Activated naive CD4-positive, alpha-beta T cell treated with anti-CD3 and anti-CD28 coated beads for 36 hours (primary cell): ENCODE data around the gene RRP1. TPM values are rescaled to one million over a fixed set of nuclear protein-coding genes. Genes with fewer than 3 reads are reported as not detected.

Experiments used
- CTCF ChIA-PET: fragments of 350-600 bp; sonication (Branson Sonifier 250); formaldehyde crosslinking; loops from one replicate; lab custom pipeline; 2021; ENCODE audit warnings: antibody characterized with exemption; lab: Charles Lee
- DNase-seq: peaks from one replicate; pipeline ENCODE4 v3.0.0-alpha.2; 2020
- H3K27ac Mint-ChIP-seq: one replicate; pipeline ENCODE4 v1.8.0; 2021; ENCODE audit warnings: mild to moderate bottlenecking, mixed read lengths
- H3K27me3 Mint-ChIP-seq: one replicate; pipeline ENCODE4 v1.8.0; 2021; ENCODE audit warnings: low read depth, mixed read lengths
- H3K36me3 Mint-ChIP-seq: one replicate; pipeline ENCODE4 v1.8.0; 2021; ENCODE audit warnings: low read depth, mixed read lengths
- H3K4me1 Mint-ChIP-seq: one replicate; pipeline ENCODE4 v1.8.0; 2021; ENCODE audit warnings: low read depth, mixed read lengths
- H3K4me3 Mint-ChIP-seq: one replicate; pipeline ENCODE4 v1.8.0; 2021; ENCODE audit warnings: mild to moderate bottlenecking, moderate library complexity, mixed read lengths
- H3K9me3 Mint-ChIP-seq: one replicate; pipeline ENCODE4 v1.8.0; 2021; ENCODE audit warnings: mixed read lengths
- intact Hi-C: fragments of 100-400 bp; cut with micrococcal nuclease; formaldehyde crosslinking; loops from one replicate; pipeline ENCODE4 v1.15.1; 2023
- total RNA-seq, 2 experiments: library from RNA; stranded (reverse); gene quantifications; one replicate each; pipeline ENCODE4 v1.2.3, GENCODE V29; 2021

RRP1 gene
- total RNA-seq, 2 experiments from 2014 or later, result 33.6 to 35.5 TPM

- Mint-ChIP-seq H3K36me3 (no peaks in the 10 kb centered on the region), H3K4me1 (peaks cover 7% of the 10 kb centered on the region), H3K27ac (no peak overlapping the region), H3K27me3 (no peaks in the 10 kb centered on the region), H3K4me3 (no peak overlapping the region), H3K9me3 (no peaks in the 10 kb centered on the region)
- peak; percentile 95 for DNase-seq
- intact Hi-C loops, result loop anchor here (1.0 kb wide), 3 partner anchors 83 to 165 kb away; no protein-coding TSS in a partner anchor
- CTCF ChIA-PET, result interaction anchor here (0.7 to 1.4 kb wide), 9 partner anchors 17 to 194 kb away, joined by 3 to 6 read pairs (median 4); no protein-coding TSS in a partner anchor
These were observed 21.3 kb downstream of the RRP1 start for GRCh38 chr21:43810505-43811261.

GRCh38 chr21:43811262-43812105 is 22.1 kb downstream of the RRP1 start:
- peaks cover 7% of the 10 kb centered on the region for H3K4me1 Mint-ChIP-seq
- H3K27me3 Mint-ChIP-seq, result no peaks in the 10 kb centered on the region
- H3K4me3 Mint-ChIP-seq, result no peak overlapping the region
- intact Hi-C loops, result loop anchor here (1.0 kb wide), 1 partner anchor 164 kb away; no protein-coding TSS in a partner anchor
- no peak overlapping the region for H3K27ac Mint-ChIP-seq
- no peaks in the 10 kb centered on the region for H3K9me3 Mint-ChIP-seq
- H3K36me3 Mint-ChIP-seq, result no peaks in the 10 kb centered on the region
- no peak for DNase-seq
- CTCF ChIA-PET, result interaction anchor here (0.7 to 1.4 kb wide), 7 partner anchors 18 to 193 kb away, joined by 3 to 4 read pairs (median 4); no protein-coding TSS in a partner anchor

- intact Hi-C loops, result no loop called here
- no peaks in the 10 kb centered on the region for H3K27me3 Mint-ChIP-seq
- H3K4me3 Mint-ChIP-seq, result no peak overlapping the region
- H3K9me3 Mint-ChIP-seq, result no peaks in the 10 kb centered on the region
- no peak overlapping the region for H3K27ac Mint-ChIP-seq
- no peak for DNase-seq
- CTCF ChIA-PET, result interaction anchor here (0.6 to 1.4 kb wide), 5 partner anchors 152 to 192 kb away, joined by 3 to 4 read pairs (median 3); no protein-coding TSS in a partner anchor
- H3K36me3 Mint-ChIP-seq, result no peaks in the 10 kb centered on the region
- peaks cover 7% of the 10 kb centered on the region for H3K4me1 Mint-ChIP-seq
These were observed 22.9 kb downstream of the RRP1 start for GRCh38 chr21:43812139-43812821.

- Mint-ChIP-seq H3K4me3 (no peak overlapping the region), H3K9me3 (no peaks in the 10 kb centered on the region), H3K27me3 (no peaks in the 10 kb centered on the region), H3K4me1 (peaks cover 7% of the 10 kb centered on the region), H3K27ac (no peak overlapping the region), H3K36me3 (no peaks in the 10 kb centered on the region)
- intact Hi-C loops, result no loop called here
- no peak for DNase-seq
- CTCF ChIA-PET, result interaction anchor here (0.6 to 0.9 kb wide), 4 partner anchors 151 to 187 kb away, joined by 3 to 4 read pairs (median 3); no protein-coding TSS in a partner anchor
These were observed 23.7 kb downstream of the RRP1 start for GRCh38 chr21:43812957-43813655.

- no peak for DNase-seq
- intact Hi-C loops, result no loop called here
- Mint-ChIP-seq H3K27me3 (no peaks in the 10 kb centered on the region), H3K4me1 (peaks cover 7% of the 10 kb centered on the region), H3K36me3 (peaks cover under 1% of the 10 kb centered on the region), H3K27ac (no peak overlapping the region), H3K4me3 (no peak overlapping the region), H3K9me3 (peaks cover under 1% of the 10 kb centered on the region)
- CTCF ChIA-PET, result interaction anchor here (0.9 kb wide), 2 partner anchors 162 to 163 kb away, joined by 3 read pairs; no protein-coding TSS in a partner anchor
These were observed 24.2 kb downstream of the RRP1 start for GRCh38 chr21:43813656-43813980.

GRCh38 chr21:43814215-43815106 is 25.1 kb downstream of the RRP1 start:
- Mint-ChIP-seq H3K27ac (no peak overlapping the region), H3K4me3 (no peak overlapping the region), H3K36me3 (peaks cover 5% of the 10 kb centered on the region), H3K27me3 (no peaks in the 10 kb centered on the region), H3K9me3 (peaks cover 6% of the 10 kb centered on the region), H3K4me1 (peaks cover 7% of the 10 kb centered on the region)
- CTCF ChIA-PET, result no interaction called here
- intact Hi-C loops, result no loop called here
- DNase-seq, result no peak

GRCh38 chr21:43815107-43815613 is 25.8 kb downstream of the RRP1 start:
- DNase-seq, result no peak
- Mint-ChIP-seq H3K27me3 (no peaks in the 10 kb centered on the region), H3K27ac (no peak overlapping the region), H3K36me3 (peaks cover 5% of the 10 kb centered on the region), H3K4me1 (peaks cover 7% of the 10 kb centered on the region), H3K4me3 (no peak overlapping the region), H3K9me3 (peaks cover 6% of the 10 kb centered on the region)
- CTCF ChIA-PET, result no interaction called here
- intact Hi-C loops, result no loop called here

GRCh38 chr21:43815991-43816390 is 26.6 kb downstream of the RRP1 start:
- intact Hi-C loops, result no loop called here
- CTCF ChIA-PET, result no interaction called here
- Mint-ChIP-seq H3K9me3 (peaks cover 6% of the 10 kb centered on the region), H3K4me3 (no peak overlapping the region), H3K27me3 (no peaks in the 10 kb centered on the region), H3K36me3 (peaks cover 5% of the 10 kb centered on the region), H3K27ac (no peak overlapping the region), H3K4me1 (peaks cover 3% of the 10 kb centered on the region)
- no peak for DNase-seq

- Mint-ChIP-seq H3K27me3 (no peaks in the 10 kb centered on the region), H3K27ac (no peak overlapping the region), H3K4me1 (peaks cover 3% of the 10 kb centered on the region), H3K9me3 (peaks cover 6% of the 10 kb centered on the region), H3K4me3 (no peak overlapping the region), H3K36me3 (peaks cover 5% of the 10 kb centered on the region)
- DNase-seq, result no peak
- CTCF ChIA-PET, result interaction anchor here (0.6 kb wide), 1 partner anchor 94 kb away, joined by 6 read pairs; no protein-coding TSS in a partner anchor
- intact Hi-C loops, result no loop called here
These were observed 27.3 kb downstream of the RRP1 start for GRCh38 chr21:43816611-43817071.

- Mint-ChIP-seq H3K27me3 (no peaks in the 10 kb centered on the region), H3K9me3 (peaks cover 6% of the 10 kb centered on the region), H3K27ac (no peak overlapping the region), H3K4me1 (peaks cover 3% of the 10 kb centered on the region), H3K4me3 (no peak overlapping the region), H3K36me3 (peaks cover 5% of the 10 kb centered on the region)
- intact Hi-C loops, result no loop called here
- DNase-seq, result no peak
- CTCF ChIA-PET, result interaction anchor here (0.6 to 1.4 kb wide), 2 partner anchors 95 to 158 kb away, joined by 3 to 6 read pairs; no protein-coding TSS in a partner anchor
These were observed 28.0 kb downstream of the RRP1 start for GRCh38 chr21:43817157-43818086.
